ENCODE data around the gene PTPRC.

The PTPRC gene

GRCh38 chr1:198671136-198671535, 32.3 kb downstream of the PTPRC start (continued):
- TF ChIP-seq INSM2 (tag by site-specific recombination; IDR thresholded peaks at IDR 0.05) (no peak), ZNF404 (tag by site-specific recombination; IDR thresholded peaks at IDR 0.05) (no peak), ZNF140 (tag by site-specific recombination; IDR thresholded peaks at IDR 0.05) (no peak), CTCF (tag by site-specific recombination; IDR thresholded peaks at IDR 0.05) (no peak)

GRCh38 chr1:198672124-198672523, 33.3 kb downstream of the PTPRC start:
- no peak for TF ChIP-seq ZBTB1 (tag by site-specific recombination; IDR thresholded peaks at IDR 0.05)
- TF ChIP-seq ZNF214 (tag by site-specific recombination; IDR thresholded peaks at IDR 0.05; ENCODE audit: borderline replicate concordance) = no peak
- Histone ChIP-seq H3K36me3 (ENCODE audit: control insufficient read depth in 2 of 2, insufficient read depth in 1 of 2, low read length in 2 of 2) (no peaks in the 10 kb centered on the region), H3K27ac (ENCODE audit: extremely low read depth, low read depth, low read length) (no peak overlapping the region), H3K4me3 (ENCODE audit: low read depth, low read length) (no peak overlapping the region), H3K9me3 (ENCODE audit: control insufficient read depth, insufficient read depth, low read depth, low read length) (no peaks in the 10 kb centered on the region), H3K4me1 (ENCODE audit: control insufficient read depth, insufficient read depth, low read length) (no peaks in the 10 kb centered on the region)
- CTCF ChIA-PET = interaction anchor here (0.6 to 0.8 kb wide), 3 partner anchors 214 to 1838 kb away, joined by 3 to 4 read pairs (median 4); no protein-coding TSS in a partner anchor
- POLR2A ChIA-PET = no interaction called here

- Histone ChIP-seq H3K36me3 (ENCODE audit: control insufficient read depth in 2 of 2, insufficient read depth in 1 of 2, low read length in 2 of 2) (no peaks in the 10 kb centered on the region), H3K9me3 (ENCODE audit: control insufficient read depth, insufficient read depth, low read depth, low read length) (no peaks in the 10 kb centered on the region), H3K4me1 (ENCODE audit: control insufficient read depth, insufficient read depth, low read length) (no peaks in the 10 kb centered on the region)
Observed at GRCh38 chr1:198674009-198674408, 35.2 kb downstream of the PTPRC start.

More at GRCh38 chr1:198674009-198674408, 35.2 kb downstream of the PTPRC start:
- H3K4me3 ChIP-seq (ENCODE audit: low read depth, low read length) = no peak overlapping the region
- POLR2A ChIA-PET = no interaction called here
- H3K27ac ChIP-seq (ENCODE audit: extremely low read depth, low read depth, low read length) = no peak overlapping the region
- TF ChIP-seq ZNF324 (tag by site-specific recombination; IDR thresholded peaks at IDR 0.05) = no peak
- no peak for TF ChIP-seq ZNF292 (tag by site-specific recombination; IDR thresholded peaks at IDR 0.05; ENCODE audit: borderline replicate concordance, low read depth)
- TF ChIP-seq ZNF626 (tag by site-specific recombination; IDR thresholded peaks at IDR 0.05) = no peak
- no peak for TF ChIP-seq GLI2 (tag by site-specific recombination; IDR thresholded peaks at IDR 0.05; ENCODE audit: borderline replicate concordance, low read depth)
- no peak for TF ChIP-seq ZNF664 (tag by site-specific recombination; IDR thresholded peaks at IDR 0.05)
- TF ChIP-seq ZFP3 (tag by site-specific recombination; IDR thresholded peaks at IDR 0.05; ENCODE audit: low read depth) = no peak
- no peak for TF ChIP-seq KLF17 (tag by site-specific recombination; IDR thresholded peaks at IDR 0.05)
- TF ChIP-seq KLF10 (tag by site-specific recombination; IDR thresholded peaks at IDR 0.05) = no peak
- TF ChIP-seq ZFHX2 (tag by site-specific recombination; conservative IDR thresholded peaks at IDR 0.05) = no peak
- TF ChIP-seq ZNF623 (tag by site-specific recombination; IDR thresholded peaks at IDR 0.05) = no peak
- no peak for TF ChIP-seq ZNF514 (tag by site-specific recombination; IDR thresholded peaks at IDR 0.05)
- no peak for TF ChIP-seq ZNF366 (tag by site-specific recombination; conservative IDR thresholded peaks at IDR 0.05)
- TF ChIP-seq ZNF518A (tag by site-specific recombination; conservative IDR thresholded peaks at IDR 0.05; ENCODE audit: low read depth) = no peak
- no peak for TF ChIP-seq PRDM1 (tag by site-specific recombination; IDR thresholded peaks at IDR 0.05)
- TF ChIP-seq ZNF2 (tag by site-specific recombination; IDR thresholded peaks at IDR 0.05) = no peak
- TF ChIP-seq ZNF16 (tag by site-specific recombination; IDR thresholded peaks at IDR 0.05; ENCODE audit: low read depth) = no peak
- TF ChIP-seq ZNF202 (tag by site-specific recombination; IDR thresholded peaks at IDR 0.05; ENCODE audit: borderline replicate concordance) = no peak
- no peak for TF ChIP-seq ZNF571 (tag by site-specific recombination; IDR thresholded peaks at IDR 0.05)
- CTCF ChIA-PET = no interaction called here
